H1 (cell line): ENCODE measurements around the gene GLRA2. TPM values are rescaled to one million over a fixed set of nuclear protein-coding genes. Genes with fewer than 3 reads are reported as not detected.

Experiments used
- CTCF ChIA-PET: fragments of 300-600 bp; sonication (Branson Sonifier 250); formaldehyde crosslinking; loops from one replicate; lab custom pipeline; 2021; ENCODE audit not compliant: partially characterized antibody; lab: Charles Lee
- POLR2A ChIA-PET: fragments of 300-600 bp; sonication (Branson Sonifier 250); formaldehyde crosslinking; loops from one replicate; lab custom pipeline; 2021; ENCODE audit warnings: inconsistent platforms; ENCODE audit not compliant: partially characterized antibody; lab: Charles Lee
- DNase-seq, 2 experiments: peaks; one replicate each; pipeline versions ENCODE4 v3.0.0 to v3.0.0-alpha.2; 2010 to 2022; ENCODE audit warnings: low spot score in 2 of 2, low read depth in 1 of 2, mixed read lengths in 1 of 2
- FAIRE-seq: peaks from 2 replicates; lab custom pipeline; 2011; peaks lifted over from hg19 to GRCh38; lab: Jason Lieb, UNC
- H2AFZ ChIP-seq: 2 replicates; pipeline ENCODE4 v1.8.1; 2012; ENCODE audit warnings: low read length, inconsistent platforms
- H2AK5ac ChIP-seq: 2 replicates; pipeline ENCODE4 v1.6.1; 2013; ENCODE audit warnings: low read depth, low read length
- H2BK120ac ChIP-seq: replicated peaks from 2 replicates; pipeline ENCODE3; 2013; ENCODE audit warnings: low read depth, low read length, inconsistent platforms
- H2BK12ac ChIP-seq: 2 replicates; pipeline ENCODE4 v1.6.1; 2013; ENCODE audit warnings: low read depth, low read length
- H2BK15ac ChIP-seq: 2 replicates; pipeline ENCODE4 v1.6.1; 2013; ENCODE audit warnings: low read length
- H2BK20ac ChIP-seq: 2 replicates; pipeline ENCODE4 v1.6.1; 2013; ENCODE audit warnings: low read length
- H2BK5ac ChIP-seq: 2 replicates; pipeline ENCODE4 v1.6.1; 2013; ENCODE audit warnings: low read depth, low read length
- H3K14ac ChIP-seq: 2 replicates; pipeline ENCODE4 v1.6.1; 2013; ENCODE audit warnings: inconsistent platforms; ENCODE audit not compliant: insufficient read length
- H3K18ac ChIP-seq: 2 replicates; pipeline ENCODE4 v1.6.1; 2013; ENCODE audit warnings: low read length; ENCODE audit errors: extremely low read depth
- H3K23ac ChIP-seq: 2 replicates; pipeline ENCODE4 v1.6.1; 2013; ENCODE audit warnings: inconsistent platforms; ENCODE audit not compliant: insufficient read length
- H3K23me2 ChIP-seq: 2 replicates; pipeline ENCODE4 v1.6.1; 2013; ENCODE audit warnings: low read depth, low read length
- H3K27ac ChIP-seq: 2 replicates; pipeline ENCODE4 v1.6.1; 2011; ENCODE audit warnings: low read depth, low read length, inconsistent platforms
- H3K27me3 ChIP-seq, 4 experiments: replicated peaks in 1 of 4; 1 replicate in 1 of 4; 2 replicates in 3 of 4; pipeline versions ENCODE4 v1.6.1 to v1.8.1; 2011 to 2013; ENCODE audit warnings: low read length in 3 of 4, mild to moderate bottlenecking in 3 of 4, inconsistent platforms in 2 of 4, mixed read lengths in 2 of 4, moderate library complexity in 1 of 4; ENCODE audit not compliant: control insufficient read depth in 3 of 4, insufficient read depth in 3 of 4; ENCODE audit errors: extremely low read depth in 1 of 4
- H3K36me3 ChIP-seq, 4 experiments: 2 replicates each; pipeline versions ENCODE4 v1.6.1 to v1.8.1; 2011 to 2013; ENCODE audit warnings: mild to moderate bottlenecking in 4 of 4, low read length in 3 of 4, moderate library complexity in 2 of 4, control low read depth in 1 of 4, inconsistent platforms in 1 of 4; ENCODE audit not compliant: insufficient read depth in 4 of 4, control insufficient read depth in 2 of 4
- H3K4ac ChIP-seq: replicated peaks from 2 replicates; pipeline ENCODE3; 2013; ENCODE audit warnings: low read length, low read depth, mixed read lengths, inconsistent platforms; ENCODE audit not compliant: insufficient read length
- H3K4me1 ChIP-seq, 4 experiments: replicated peaks in 1 of 4; 1 replicate in 1 of 4; 2 replicates in 3 of 4; pipeline versions ENCODE4 v1.6.1 to v1.8.1; 2011 to 2013; ENCODE audit warnings: low read length in 3 of 4, inconsistent platforms in 2 of 4, mixed read lengths in 1 of 4; ENCODE audit not compliant: insufficient read depth in 4 of 4, control insufficient read depth in 3 of 4
- H3K4me2 ChIP-seq, 2 experiments: 2 replicates each; pipeline versions ENCODE4 v1.6.1 to v1.8.1; 2011 to 2013; ENCODE audit warnings: low read depth in 2 of 2, low read length in 2 of 2, control low read depth in 1 of 2, inconsistent platforms in 1 of 2, mild to moderate bottlenecking in 1 of 2; ENCODE audit not compliant: insufficient read depth in 1 of 2
- H3K4me3 ChIP-seq, 4 experiments: fragments of 200-600, 300-600 bp in 1 of 4; sonication (generic), shearing (Covaris generic), sonication (Bioruptor Twin) in 1 of 4; 2 replicates each; pipeline versions ENCODE4 v1.5.1 to v1.8.1; 2011 to 2016; ENCODE audit warnings: low read length in 4 of 4, low read depth in 3 of 4, control low read depth in 2 of 4, inconsistent platforms in 2 of 4, mild to moderate bottlenecking in 2 of 4, mixed read lengths in 1 of 4, moderate library complexity in 1 of 4; ENCODE audit not compliant: insufficient read depth in 2 of 4; ENCODE audit errors: extremely low read depth in 1 of 4
- H3K56ac ChIP-seq: replicated peaks from 2 replicates; pipeline ENCODE3; 2013; ENCODE audit warnings: low read depth, mild to moderate bottlenecking, mixed read lengths, low read length, inconsistent platforms; ENCODE audit not compliant: insufficient read length
- H3K79me1 ChIP-seq: 2 replicates; pipeline ENCODE4 v1.6.1; 2013; ENCODE audit warnings: low read depth, low read length, control low read depth
- H3K79me2 ChIP-seq, 2 experiments: 2 replicates each; pipeline versions ENCODE4 v1.6.1 to v1.8.1; 2012 to 2013; ENCODE audit warnings: low read length in 2 of 2, mild to moderate bottlenecking in 2 of 2, inconsistent platforms in 1 of 2; ENCODE audit not compliant: insufficient read depth in 2 of 2, control insufficient read depth in 1 of 2
- H3K9ac ChIP-seq, 4 experiments: replicated peaks in 1 of 4; 1 replicate in 1 of 4; 2 replicates in 3 of 4; pipeline versions ENCODE4 v1.6.1 to v1.8.1; 2011 to 2013; ENCODE audit warnings: low read depth in 3 of 4, low read length in 3 of 4, control low read depth in 2 of 4, mild to moderate bottlenecking in 2 of 4, moderate library complexity in 2 of 4, inconsistent platforms in 1 of 4; ENCODE audit errors: extremely low read depth in 1 of 4
- H3K9me3 ChIP-seq, 2 experiments: 2 replicates each; pipeline versions ENCODE4 v1.6.1 to v1.8.1; 2012 to 2013; ENCODE audit warnings: mild to moderate bottlenecking in 2 of 2, moderate library complexity in 2 of 2, control low read depth in 1 of 2, inconsistent platforms in 1 of 2, low read depth in 1 of 2, low read length in 1 of 2, mixed read lengths in 1 of 2; ENCODE audit not compliant: insufficient read depth in 2 of 2
- H4K20me1 ChIP-seq, 2 experiments: replicated peaks in 1 of 2; 2 replicates each; pipeline versions ENCODE3 to v1.8.1; 2011 to 2013; ENCODE audit warnings: inconsistent platforms in 2 of 2, low read length in 2 of 2, mild to moderate bottlenecking in 1 of 2; ENCODE audit not compliant: insufficient read depth in 2 of 2, control insufficient read depth in 1 of 2
- H4K5ac ChIP-seq: 2 replicates; pipeline ENCODE4 v1.6.1; 2013; ENCODE audit warnings: low read length, low read depth, mixed read lengths, inconsistent platforms; ENCODE audit not compliant: insufficient read length
- H4K8ac ChIP-seq: 2 replicates; pipeline ENCODE4 v1.8.0; 2013; ENCODE audit warnings: mild to moderate bottlenecking, moderate library complexity, low read length, inconsistent platforms; ENCODE audit not compliant: insufficient read depth; ENCODE audit errors: extremely low read depth
- H4K91ac ChIP-seq: replicated peaks from 2 replicates; pipeline ENCODE3; 2013; ENCODE audit warnings: low read length, mixed read lengths, inconsistent platforms; ENCODE audit not compliant: insufficient read length
- BACH1 ChIP-seq: IDR thresholded peaks from 2 replicates; pipeline ENCODE4 v1.6.1; 2012; ENCODE audit warnings: low read length, improper control_type of control experiment
- BRCA1 ChIP-seq: IDR thresholded peaks from 2 replicates; pipeline ENCODE4 v1.6.1; 2012; ENCODE audit warnings: low read depth, low read length, improper control_type of control experiment
- CEBPB ChIP-seq: IDR thresholded peaks from 2 replicates; pipeline ENCODE4 v1.6.1; 2012; ENCODE audit warnings: low read depth, low read length
- CHD2 ChIP-seq: IDR thresholded peaks from 2 replicates; pipeline ENCODE4 v1.6.1; 2012; ENCODE audit warnings: low read length, improper control_type of control experiment
- CREB1 ChIP-seq: IDR thresholded peaks from 2 replicates; pipeline ENCODE4 v1.6.1; 2012; ENCODE audit warnings: inconsistent platforms
- E2F6 ChIP-seq: IDR thresholded peaks from 2 replicates; pipeline ENCODE4 v1.6.1; 2012; ENCODE audit warnings: inconsistent platforms
- MAFK ChIP-seq: IDR thresholded peaks from 2 replicates; pipeline ENCODE4 v1.6.1; 2012; ENCODE audit warnings: low read depth, mild to moderate bottlenecking, improper control_type of control experiment, low read length
- POU5F1 ChIP-seq: IDR thresholded peaks from 2 replicates; pipeline ENCODE4 v1.6.1; 2011; ENCODE audit warnings: low read depth, mild to moderate bottlenecking, low read length, moderate library complexity
- RAD21 ChIP-seq, 2 experiments: IDR thresholded peaks in 1 of 2; conservative IDR thresholded peaks in 1 of 2; 2 replicates each; pipeline ENCODE4 v1.6.1; 2011; ENCODE audit warnings: low read depth in 2 of 2, low read length in 2 of 2, improper control_type of control experiment in 1 of 2, inconsistent platforms in 1 of 2, mild to moderate bottlenecking in 1 of 2, moderate library complexity in 1 of 2
- TAF1 ChIP-seq: IDR thresholded peaks from 2 replicates; pipeline ENCODE4 v1.6.1; 2011; ENCODE audit warnings: mild to moderate bottlenecking, low read depth, low read length
- TAF7 ChIP-seq: optimal IDR thresholded peaks from 2 replicates; pipeline ENCODE3; 2011; ENCODE audit warnings: low read depth, mild to moderate bottlenecking, inconsistent platforms, low read length, moderate library complexity, borderline replicate concordance
- WGBS, 2 experiments: shearing (Covaris generic) in 1 of 2; methylation state at CpG; one replicate each; pipeline versions ENCODE4 v1.1.6 to v1.1.7; 2013 to 2015; ENCODE audit warnings: low lambda C conversion rate in 2 of 2, mixed read lengths in 2 of 2, inconsistent platforms in 1 of 2, low coverage in 1 of 2, missing lambda C conversion rate in 1 of 2; ENCODE audit not compliant: insufficient replicate concordance in 2 of 2, insufficient coverage in 1 of 2, insufficient read length in 1 of 2; ENCODE audit errors: extremely low coverage in 1 of 2, missing lambda C conversion rate in 1 of 2; 5-methylcytosine and 5-hydroxymethylcytosine counted together
- polyA plus RNA-seq, 7 experiments: library from polyadenylated mRNA; depleted of rRNA in 3 of 7; stranded (reverse) in 5 of 7; unstranded in 2 of 7; fragments of >200 nt in 5 of 7; fragments of 200-250 nt in 2 of 7; gene quantifications; 1 replicate in 5 of 7; 2 replicates in 1 of 7; 4 replicates in 1 of 7; pipeline versions ENCODE4 v1.2.1 to v1.2.3, GENCODE V29; 2011 to 2013; ENCODE audit warnings: missing spikeins in 2 of 7, mixed read lengths in 2 of 7
- total RNA-seq: library from RNA; stranded (reverse); fragmentation: NEBNext Ultra II Directional; extraction: Animal tissue kit (Norgen Biotek cat#: 25700); gene quantifications from 2 replicates; pipeline ENCODE4 v1.2.1, GENCODE V29; 2021
- TF ChIP-seq, protein P1 (sequence below): IDR thresholded peaks from 2 replicates; pipeline ENCODE4 v1.6.1; 2011; ENCODE audit warnings: low read depth, mild to moderate bottlenecking, low read length; ENCODE audit not compliant: insufficient read depth

GLRA2 gene
- total and polyA plus RNA-seq, 2 of the 8 experiments (the other 6 are each of a cell fraction or from before 2014, with no cell fraction given), result not detected

GRCh38 chrX:14660970-14661369 lies 131.6 kb downstream of the GLRA2 start:
- Histone ChIP-seq H2AFZ (no peak overlapping the region), H3K79me2 (no peaks in the 10 kb centered on the region), H3K27me3 (no peaks in the 10 kb centered on the region), H2AK5ac (no peak overlapping the region), H3K14ac (no peak overlapping the region), H4K20me1 (no peaks in the 10 kb centered on the region), H2BK12ac (no peak overlapping the region), H2BK120ac (no peak overlapping the region), H3K56ac (no peak overlapping the region), H3K18ac (no peak overlapping the region), H2BK20ac (no peak overlapping the region), H3K27ac (no peak overlapping the region), H3K23ac (no peak overlapping the region), H3K23me2 (no peaks in the 10 kb centered on the region), H3K4me1 (no peaks in the 10 kb centered on the region), H3K4me3 (no peak overlapping the region), H3K36me3 (no peaks in the 10 kb centered on the region), H3K9me3 (no peaks in the 10 kb centered on the region), H3K79me1 (no peaks in the 10 kb centered on the region), H3K4ac (no peak overlapping the region), H4K8ac (no peak overlapping the region), H3K4me2 (no peak overlapping the region), H2BK5ac (no peak overlapping the region), H4K5ac (no peak overlapping the region), H4K91ac (no peak overlapping the region), H2BK15ac (no peak overlapping the region), H3K9ac (no peak overlapping the region)
- 88% methylated on average over 2 of the region's 2 CpGs; no CpG with 5 or more reads in 1 of the 2 experiments for WGBS, 2 experiments
- CTCF ChIA-PET, result interaction anchor here (0.7 kb wide), 1 partner anchor 545 kb away, joined by 3 read pairs; no protein-coding TSS in a partner anchor
- POLR2A ChIA-PET, result no interaction called here
- DNase-seq (no peak), FAIRE-seq (no peak)
- TF ChIP-seq CREB1 (no peak), TAF1 (no peak), CHD2 (no peak), E2F6 (no peak), CEBPB (no peak), RAD21 (IDR thresholded peaks at IDR 0.05 in 1 of 2, conservative IDR thresholded peaks at IDR 0.05 in 1 of 2; ENCODE audit: low read depth in 2 of 2, low read length in 2 of 2) (no peak), POU5F1 (no peak), MAFK (no peak), BACH1 (no peak), TAF7 (no peak), BRCA1 (no peak)
- TF ChIP-seq, protein P1, sequence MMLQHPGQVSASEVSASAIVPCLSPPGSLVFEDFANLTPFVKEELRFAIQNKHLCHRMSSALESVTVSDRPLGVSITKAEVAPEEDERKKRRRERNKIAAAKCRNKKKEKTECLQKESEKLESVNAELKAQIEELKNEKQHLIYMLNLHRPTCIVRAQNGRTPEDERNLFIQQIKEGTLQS, result no peak
